SK-N-SH (cell line): ENCODE measurements around the gene HEXD. TPM values are rescaled to one million over a fixed set of nuclear protein-coding genes. Genes with fewer than 3 reads are reported as not detected.

Experiments
- CTCF ChIA-PET: fragments of 300-600, 350-600 bp; formaldehyde crosslinking; extraction: SDS; loops from one replicate; lab custom pipeline; 2021; lab: Yijun Ruan, JAX
- POLR2A ChIA-PET: fragments of 350-600 bp; sonication (Branson Sonifier 250); formaldehyde crosslinking; extraction: SDS; loops from one replicate; lab custom pipeline; 2020; ENCODE audit warnings: antibody characterized with exemption, inconsistent platforms; lab: Yijun Ruan, JAX
- DNase-seq: peaks from one replicate; pipeline ENCODE4 v3.0.0; 2012
- H2AFZ ChIP-seq: fragments of 200-600 bp; sonication (generic); 2 replicates; pipeline ENCODE4 v1.8.1; 2016; ENCODE audit warnings: antibody characterized with exemption, mild to moderate bottlenecking, low read depth
- H3F3A ChIP-seq: fragments of 200-600 bp; sonication (generic); replicated peaks from 2 replicates; pipeline ENCODE3; 2016; ENCODE audit warnings: antibody characterized with exemption, mild to moderate bottlenecking; ENCODE audit not compliant: insufficient read depth
- H3K27ac ChIP-seq, 2 experiments: fragments of 200-500 bp in 1 of 2; fragments of 200-600 bp in 1 of 2; sonication (Bioruptor generic) in 1 of 2; sonication (generic), shearing (Covaris generic) in 1 of 2; 2 replicates each; pipeline versions ENCODE4 v1.5.1 to v1.6.1; 2014 to 2016; ENCODE audit warnings: low read depth in 2 of 2, inconsistent platforms in 1 of 2, low read length in 1 of 2, mild to moderate bottlenecking in 1 of 2, mixed read lengths in 1 of 2
- H3K27me3 ChIP-seq: fragments of 200-600 bp; sonication (generic), shearing (Covaris generic); 2 replicates; pipeline ENCODE4 v1.6.1; 2016; ENCODE audit warnings: mixed run types; ENCODE audit not compliant: insufficient read depth
- H3K36me3 ChIP-seq, 2 experiments: fragments of 200-500 bp in 1 of 2; fragments of 200-600 bp in 1 of 2; sonication (Bioruptor generic) in 1 of 2; sonication (generic) in 1 of 2; replicated peaks in 1 of 2; 2 replicates each; pipeline versions ENCODE3 to v1.5.1; 2014 to 2016; ENCODE audit warnings: low read length in 1 of 2, mild to moderate bottlenecking in 1 of 2; ENCODE audit not compliant: insufficient read depth in 2 of 2, control insufficient read depth in 1 of 2
- H3K4me1 ChIP-seq, 2 experiments: fragments of 200-500 bp in 1 of 2; fragments of 200-600 bp in 1 of 2; sonication (Bioruptor generic) in 1 of 2; sonication (generic), shearing (Covaris generic) in 1 of 2; 2 replicates each; pipeline versions ENCODE4 v1.5.1 to v1.6.1; 2014 to 2016; ENCODE audit warnings: low read depth in 1 of 2, low read length in 1 of 2, mixed run types in 1 of 2; ENCODE audit not compliant: insufficient read depth in 2 of 2, control insufficient read depth in 1 of 2
- H3K4me2 ChIP-seq: fragments of 200-600 bp; sonication (generic), shearing (Covaris generic); 2 replicates; pipeline ENCODE4 v1.6.1; 2017; ENCODE audit warnings: mixed run types
- H3K4me3 ChIP-seq, 2 experiments: fragments of 200-500 bp in 1 of 2; fragments of 200-600 bp in 1 of 2; sonication (Bioruptor generic) in 1 of 2; sonication (generic), shearing (Covaris generic) in 1 of 2; 2 replicates each; pipeline versions ENCODE4 v1.5.1 to v1.8.1; 2014 to 2016; ENCODE audit warnings: low read depth in 2 of 2, inconsistent platforms in 1 of 2, low read length in 1 of 2, mild to moderate bottlenecking in 1 of 2, mixed read lengths in 1 of 2, moderate library complexity in 1 of 2
- H3K79me2 ChIP-seq: fragments of 200-600 bp; sonication (generic); 2 replicates; pipeline ENCODE4 v1.8.1; 2017; ENCODE audit warnings: mild to moderate bottlenecking; ENCODE audit not compliant: insufficient read depth
- H3K9ac ChIP-seq: fragments of 200-600 bp; sonication (generic); 2 replicates; pipeline ENCODE4 v1.6.1; 2017; ENCODE audit warnings: mixed run types
- H3K9me2 ChIP-seq: fragments of 200-600 bp; sonication (generic); 2 replicates; pipeline ENCODE4 v1.6.1; 2017; ENCODE audit warnings: mixed run types
- H3K9me3 ChIP-seq: fragments of 200-600 bp; sonication (generic); 2 replicates; pipeline ENCODE4 v1.6.1; 2017; ENCODE audit warnings: mixed run types, mild to moderate bottlenecking, moderate library complexity
- H4K20me1 ChIP-seq: fragments of 200-600 bp; sonication (generic); 2 replicates; pipeline ENCODE4 v1.6.1; 2017; ENCODE audit warnings: mild to moderate bottlenecking, mixed run types; ENCODE audit not compliant: insufficient read depth
- FOXM1 ChIP-seq: IDR thresholded peaks from 2 replicates; pipeline ENCODE4 v1.4.0; 2012; ENCODE audit warnings: low read depth, mild to moderate bottlenecking
- GABPA ChIP-seq: IDR thresholded peaks from 2 replicates; pipeline ENCODE4 v1.4.0; 2012; ENCODE audit warnings: low read depth, mild to moderate bottlenecking
- NFIC ChIP-seq: IDR thresholded peaks from 2 replicates; pipeline ENCODE4 v1.4.0; 2012; ENCODE audit warnings: borderline replicate concordance
- NRF1 ChIP-seq: IDR thresholded peaks from 2 replicates; pipeline ENCODE4 v1.6.1; 2012; ENCODE audit warnings: low read depth, mild to moderate bottlenecking, low read length
- RCOR1 ChIP-seq: fragments of 150-350 bp; IDR thresholded peaks from 2 replicates; pipeline ENCODE4 v1.6.1; 2017; ENCODE audit warnings: antibody characterized with exemption, low read length
- RFX5 ChIP-seq: IDR thresholded peaks from 2 replicates; pipeline ENCODE4 v1.6.1; 2012; ENCODE audit warnings: mild to moderate bottlenecking, improper control_type of control experiment, low read length
- SIN3A ChIP-seq: IDR thresholded peaks from 2 replicates; pipeline ENCODE4 v1.6.1; 2012; ENCODE audit warnings: low read depth, mild to moderate bottlenecking, low read length, moderate library complexity, borderline replicate concordance
- SMC3 ChIP-seq: IDR thresholded peaks from 2 replicates; pipeline ENCODE4 v1.6.1; 2012; ENCODE audit warnings: low read depth, low read length, improper control_type of control experiment
- TCF12 ChIP-seq: IDR thresholded peaks from 2 replicates; pipeline ENCODE4 v1.4.0; 2012
- WGBS: methylation state at CpG from one replicate; pipeline ENCODE4 v1.1.6; 2017; ENCODE audit warnings: low lambda C conversion rate; 5-methylcytosine and 5-hydroxymethylcytosine counted together
- polyA plus RNA-seq, 3 experiments: library from polyadenylated mRNA; depleted of rRNA; stranded (reverse); fragments of >200 nt; gene quantifications; 2 replicates each; pipeline ENCODE4 v1.2.3, GENCODE V29; 2012
- TF ChIP-seq, protein P1 (sequence below): IDR thresholded peaks from 2 replicates; pipeline ENCODE4 v1.4.0; 2012; ENCODE audit warnings: low read depth, borderline replicate concordance
- TF ChIP-seq, protein P2 (sequence below): fragments of 150-350 bp; IDR thresholded peaks from 2 replicates; pipeline ENCODE4 v1.6.1; 2017; ENCODE audit warnings: antibody characterized with exemption, low read length, low read depth, borderline replicate concordance
- TF ChIP-seq, protein P3 (sequence below): IDR thresholded peaks from 2 replicates; pipeline ENCODE4; 2012

The HEXD gene
- polyA plus RNA-seq, 1 of the 3 experiments (the other 2 are of a cell fraction): 38.8 TPM

DNA sequence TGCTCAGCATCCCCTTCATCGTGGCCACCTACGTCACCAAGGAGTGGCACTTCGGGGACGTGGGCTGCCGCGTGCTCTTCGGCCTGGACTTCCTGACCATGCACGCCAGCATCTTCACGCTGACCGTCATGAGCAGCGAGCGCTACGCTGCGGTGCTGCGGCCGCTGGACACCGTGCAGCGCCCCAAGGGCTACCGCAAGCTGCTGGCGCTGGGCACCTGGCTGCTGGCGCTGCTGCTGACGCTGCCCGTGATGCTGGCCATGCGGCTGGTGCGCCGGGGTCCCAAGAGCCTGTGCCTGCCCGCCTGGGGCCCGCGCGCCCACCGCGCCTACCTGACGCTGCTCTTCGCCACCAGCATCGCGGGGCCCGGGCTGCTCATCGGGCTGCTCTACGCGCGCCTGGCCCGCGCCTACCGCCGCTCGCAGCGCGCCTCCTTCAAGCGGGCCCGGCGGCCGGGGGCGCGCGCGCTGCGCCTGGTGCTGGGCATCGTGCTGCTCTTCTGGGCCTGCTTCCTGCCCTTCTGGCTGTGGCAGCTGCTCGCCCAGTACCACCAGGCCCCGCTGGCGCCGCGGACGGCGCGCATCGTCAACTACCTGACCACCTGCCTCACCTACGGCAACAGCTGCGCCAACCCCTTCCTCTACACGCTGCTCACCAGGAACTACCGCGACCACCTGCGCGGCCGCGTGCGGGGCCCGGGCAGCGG, 43.4 kb upstream of the HEXD start:
- Histone ChIP-seq H3K9me3 (no peaks in the 10 kb centered on the region), H3K36me3 (no peaks in the 10 kb centered on the region), H3K27ac (no peak overlapping the region), H3K27me3 (peaks cover 89% of the 10 kb centered on the region), H3K4me2 (peak overlapping the region; percentile 72; the same call in 1 of the 2 replicates), H2AFZ (no peak overlapping the region), H4K20me1 (no peaks in the 10 kb centered on the region), H3K9ac (no peak overlapping the region), H3K4me3 (peak overlapping the region; percentile 9 to 30; a peak in 1 of 4 replicates), H3F3A (peaks cover 5% of the 10 kb centered on the region), H3K79me2 (no peaks in the 10 kb centered on the region), H3K9me2 (no peaks in the 10 kb centered on the region), H3K4me1 (peaks cover 3 to 29% of the 10 kb centered on the region in 2 experiments; a peak in 2 of 4 replicates)
- ChIA-PET CTCF (interaction anchor here (0.7 to 3.1 kb wide), 8 partner anchors 9 to 75 kb away, joined by 3 to 20 read pairs (median 5); partner anchors contain the start of gene SECTM1), POLR2A (no interaction called here)
- peak; percentile 83 for DNase-seq
- TF ChIP-seq RCOR1: no peak
- no peak for TF ChIP-seq TCF12
- no peak for TF ChIP-seq SIN3A
- no peak for TF ChIP-seq FOXM1
- no peak for TF ChIP-seq NFIC
- TF ChIP-seq, protein P1, sequence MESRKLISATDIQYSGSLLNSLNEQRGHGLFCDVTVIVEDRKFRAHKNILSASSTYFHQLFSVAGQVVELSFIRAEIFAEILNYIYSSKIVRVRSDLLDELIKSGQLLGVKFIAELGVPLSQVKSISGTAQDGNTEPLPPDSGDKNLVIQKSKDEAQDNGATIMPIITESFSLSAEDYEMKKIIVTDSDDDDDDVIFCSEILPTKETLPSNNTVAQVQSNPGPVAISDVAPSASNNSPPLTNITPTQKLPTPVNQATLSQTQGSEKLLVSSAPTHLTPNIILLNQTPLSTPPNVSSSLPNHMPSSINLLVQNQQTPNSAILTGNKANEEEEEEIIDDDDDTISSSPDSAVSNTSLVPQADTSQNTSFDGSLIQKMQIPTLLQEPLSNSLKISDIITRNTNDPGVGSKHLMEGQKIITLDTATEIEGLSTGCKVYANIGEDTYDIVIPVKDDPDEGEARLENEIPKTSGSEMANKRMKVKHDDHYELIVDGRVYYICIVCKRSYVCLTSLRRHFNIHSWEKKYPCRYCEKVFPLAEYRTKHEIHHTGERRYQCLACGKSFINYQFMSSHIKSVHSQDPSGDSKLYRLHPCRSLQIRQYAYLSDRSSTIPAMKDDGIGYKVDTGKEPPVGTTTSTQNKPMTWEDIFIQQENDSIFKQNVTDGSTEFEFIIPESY: no peak
- TF ChIP-seq, protein P2, sequence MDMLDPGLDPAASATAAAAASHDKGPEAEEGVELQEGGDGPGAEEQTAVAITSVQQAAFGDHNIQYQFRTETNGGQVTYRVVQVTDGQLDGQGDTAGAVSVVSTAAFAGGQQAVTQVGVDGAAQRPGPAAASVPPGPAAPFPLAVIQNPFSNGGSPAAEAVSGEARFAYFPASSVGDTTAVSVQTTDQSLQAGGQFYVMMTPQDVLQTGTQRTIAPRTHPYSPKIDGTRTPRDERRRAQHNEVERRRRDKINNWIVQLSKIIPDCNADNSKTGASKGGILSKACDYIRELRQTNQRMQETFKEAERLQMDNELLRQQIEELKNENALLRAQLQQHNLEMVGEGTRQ: no peak
- no peak for TF ChIP-seq RFX5
- TF ChIP-seq GABPA: no peak
- TF ChIP-seq NRF1: no peak
- no peak for TF ChIP-seq SMC3
- TF ChIP-seq, protein P3, sequence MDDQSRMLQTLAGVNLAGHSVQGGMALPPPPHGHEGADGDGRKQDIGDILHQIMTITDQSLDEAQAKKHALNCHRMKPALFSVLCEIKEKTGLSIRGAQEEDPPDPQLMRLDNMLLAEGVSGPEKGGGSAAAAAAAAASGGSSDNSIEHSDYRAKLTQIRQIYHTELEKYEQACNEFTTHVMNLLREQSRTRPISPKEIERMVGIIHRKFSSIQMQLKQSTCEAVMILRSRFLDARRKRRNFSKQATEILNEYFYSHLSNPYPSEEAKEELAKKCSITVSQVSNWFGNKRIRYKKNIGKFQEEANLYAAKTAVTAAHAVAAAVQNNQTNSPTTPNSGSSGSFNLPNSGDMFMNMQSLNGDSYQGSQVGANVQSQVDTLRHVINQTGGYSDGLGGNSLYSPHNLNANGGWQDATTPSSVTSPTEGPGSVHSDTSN: no peak
- 40% methylated on average over 49 of the region's 79 CpGs for WGBS
